Stimulated activated effector memory CD8-positive, alpha-beta T cell treated with anti-CD3 and anti-CD28 coated beads, Interleukin-12 subunit alpha, Interleukin-12 subunit beta, amount 100 ng/mL, for 72 hours (primary cell): ENCODE data around the gene TUT4.

Source experiments
- ATAC-seq: fragments of 150-1000 bp; cut with Tn5 transposase; 2 replicates; pipeline ENCODE4 v1.10.0; 2021
- DNase-seq, 2 donors: peaks; one replicate each; pipeline ENCODE4 v3.0.0; 2021 to 2022; ENCODE audit warnings: low spot score in 2 of 2
- H3K27ac Mint-ChIP-seq: one replicate; pipeline ENCODE4 v1.8.0; 2022; ENCODE audit warnings: mild to moderate bottlenecking, mixed read lengths
- H3K36me3 Mint-ChIP-seq: one replicate; pipeline ENCODE4 v1.8.0; 2022; ENCODE audit warnings: mild to moderate bottlenecking, mixed read lengths
- H3K4me1 Mint-ChIP-seq: one replicate; pipeline ENCODE4 v1.8.0; 2022; ENCODE audit warnings: mixed read lengths
- H3K4me3 Mint-ChIP-seq: one replicate; pipeline ENCODE4 v1.8.0; 2022; ENCODE audit warnings: mild to moderate bottlenecking, mixed read lengths
- H3K9me3 Mint-ChIP-seq: one replicate; pipeline ENCODE4 v1.8.0; 2022; ENCODE audit warnings: mixed read lengths

Gene TUT4

GRCh38 chr1:52427152-52427551, 125.7 kb downstream of the TUT4 start:
- H3K36me3 Mint-ChIP-seq, result peaks cover 72% of the 10 kb centered on the region

GRCh38 chr1:52426371-52426770, 126.5 kb downstream of the TUT4 start:
- Mint-ChIP-seq H3K27ac (peak overlapping the region; percentile 60), H3K9me3 (no peaks in the 10 kb centered on the region), H3K4me1 (peaks cover 23% of the 10 kb centered on the region), H3K36me3 (peaks cover 73% of the 10 kb centered on the region), H3K4me3 (no peak overlapping the region)
- DNase-seq, result no peak
- no peak for ATAC-seq

More at GRCh38 chr1:52427152-52427551, 125.7 kb downstream of the TUT4 start:
- DNase-seq (no peak), ATAC-seq (no peak)
- Mint-ChIP-seq H3K4me3 (no peak overlapping the region), H3K27ac (no peak overlapping the region), H3K9me3 (no peaks in the 10 kb centered on the region), H3K4me1 (peaks cover 23% of the 10 kb centered on the region)

GRCh38 chr1:52424813-52425212, 128.1 kb downstream of the TUT4 start:
- DNase-seq (no peak), ATAC-seq (no peak)
- Mint-ChIP-seq H3K4me1 (peaks cover 23% of the 10 kb centered on the region), H3K36me3 (peaks cover 72% of the 10 kb centered on the region), H3K9me3 (no peaks in the 10 kb centered on the region), H3K4me3 (no peak overlapping the region), H3K27ac (peak overlapping the region; percentile 87)

GRCh38 chr1:52424231-52424636, 128.7 kb downstream of the TUT4 start:
- H3K4me3 Mint-ChIP-seq, result peak overlapping the region; percentile 48
- peaks cover 72% of the 10 kb centered on the region for H3K36me3 Mint-ChIP-seq
- peak overlapping the region; percentile 87 for H3K27ac Mint-ChIP-seq
- no peak for DNase-seq
- no peaks in the 10 kb centered on the region for H3K9me3 Mint-ChIP-seq
- H3K4me1 Mint-ChIP-seq, result peaks cover 23% of the 10 kb centered on the region
- peak; percentile 93 for ATAC-seq

GRCh38 chr1:52423771-52424170, 129.1 kb downstream of the TUT4 start:
- Mint-ChIP-seq H3K27ac (peak overlapping the region; percentile 87), H3K36me3 (peaks cover 72% of the 10 kb centered on the region), H3K4me3 (peak overlapping the region; percentile 48), H3K4me1 (peaks cover 23% of the 10 kb centered on the region), H3K9me3 (no peaks in the 10 kb centered on the region)
- peak; percentile 96 for ATAC-seq
- peak; percentile 16 to 74 for DNase-seq

- Mint-ChIP-seq H3K4me1 (peaks cover 23% of the 10 kb centered on the region), H3K4me3 (no peak overlapping the region), H3K36me3 (peaks cover 72% of the 10 kb centered on the region), H3K27ac (no peak overlapping the region), H3K9me3 (no peaks in the 10 kb centered on the region)
- no peak for ATAC-seq
- no peak for DNase-seq
These were observed 129.8 kb downstream of the TUT4 start for GRCh38 chr1:52423055-52423454.

- no peak for ATAC-seq
- H3K9me3 Mint-ChIP-seq, result no peaks in the 10 kb centered on the region
- no peak overlapping the region for H3K27ac Mint-ChIP-seq
- no peak overlapping the region for H3K4me3 Mint-ChIP-seq
- peaks cover 91% of the 10 kb centered on the region for H3K36me3 Mint-ChIP-seq
- peaks cover 24% of the 10 kb centered on the region for H3K4me1 Mint-ChIP-seq
- DNase-seq, result no peak
These were observed 132.2 kb downstream of the TUT4 start for GRCh38 chr1:52420713-52421112.

GRCh38 chr1:52416811-52417210, 136.1 kb downstream of the TUT4 start:
- peaks cover 7% of the 10 kb centered on the region for H3K4me1 Mint-ChIP-seq
- peaks cover 99% of the 10 kb centered on the region for H3K36me3 Mint-ChIP-seq
- no peak overlapping the region for H3K27ac Mint-ChIP-seq
- DNase-seq (no peak), ATAC-seq (no peak)
- no peaks in the 10 kb centered on the region for H3K9me3 Mint-ChIP-seq
- no peak overlapping the region for H3K4me3 Mint-ChIP-seq

GRCh38 chr1:52414942-52415341, 137.9 kb downstream of the TUT4 start:
- peaks cover 100% of the 10 kb centered on the region for H3K36me3 Mint-ChIP-seq
- peak; percentile 36 for ATAC-seq
- no peak for DNase-seq
- no peaks in the 10 kb centered on the region for H3K9me3 Mint-ChIP-seq
- H3K4me3 Mint-ChIP-seq, result no peak overlapping the region
- H3K4me1 Mint-ChIP-seq, result peaks cover 7% of the 10 kb centered on the region
- H3K27ac Mint-ChIP-seq, result no peak overlapping the region

- Mint-ChIP-seq H3K36me3 (peaks cover 100% of the 10 kb centered on the region), H3K27ac (peak overlapping the region; percentile 78), H3K9me3 (no peaks in the 10 kb centered on the region), H3K4me1 (peaks cover 7% of the 10 kb centered on the region), H3K4me3 (no peak overlapping the region)
- no peak for ATAC-seq
- no peak for DNase-seq
These were observed 139.4 kb downstream of the TUT4 start for GRCh38 chr1:52413410-52413989.

GRCh38 chr1:52404975-52405338, 147.9 kb downstream of the TUT4 start:
- Mint-ChIP-seq H3K27ac (peak overlapping the region; percentile 98), H3K9me3 (no peaks in the 10 kb centered on the region), H3K4me3 (peak overlapping the region; percentile 99), H3K4me1 (peaks cover 38% of the 10 kb centered on the region), H3K36me3 (peaks cover 95% of the 10 kb centered on the region)
- DNase-seq (no peak), ATAC-seq (no peak)

GRCh38 chr1:52404116-52404974, 148.5 kb downstream of the TUT4 start, which contains the start of the genes ORC1 and PRPF38A:
ORC1 (minus strand) TSS chr1:52404423; CDS start chr1:52402223, 2,200 bp downstream.
PRPF38A (plus strand) TSS chr1:52404602; CDS start chr1:52404750, 148 bp downstream.
- DNase-seq (peak; percentile 91 to 98), ATAC-seq (peak; percentile 97)
- H3K4me1 Mint-ChIP-seq, result peaks cover 38% of the 10 kb centered on the region
- peak within 1 kb of the TSS; percentile 99 for H3K4me3 Mint-ChIP-seq
- peaks cover 95% of the 10 kb centered on the region for H3K36me3 Mint-ChIP-seq
- no peaks in the 10 kb centered on the region for H3K9me3 Mint-ChIP-seq
- peak within 1 kb of the TSS; percentile 98 for H3K27ac Mint-ChIP-seq

- DNase-seq (peak in 1 of 2 donors; percentile 25), ATAC-seq (peak; percentile 77)
- Mint-ChIP-seq H3K4me1 (peaks cover 38% of the 10 kb centered on the region), H3K36me3 (peaks cover 95% of the 10 kb centered on the region), H3K9me3 (no peaks in the 10 kb centered on the region), H3K4me3 (peak overlapping the region; percentile 99), H3K27ac (peak overlapping the region; percentile 98)
These were observed 149.3 kb downstream of the TUT4 start for GRCh38 chr1:52403566-52404115.

GRCh38 chr1:52402860-52403240, 150.0 kb downstream of the TUT4 start:
- peak overlapping the region; percentile 98 for H3K27ac Mint-ChIP-seq
- no peak for DNase-seq
- peaks cover 38% of the 10 kb centered on the region for H3K4me1 Mint-ChIP-seq
- peaks cover 95% of the 10 kb centered on the region for H3K36me3 Mint-ChIP-seq
- H3K9me3 Mint-ChIP-seq, result no peaks in the 10 kb centered on the region
- peak overlapping the region; percentile 99 for H3K4me3 Mint-ChIP-seq
- ATAC-seq, result no peak

- DNase-seq (no peak), ATAC-seq (no peak)
- no peaks in the 10 kb centered on the region for H3K9me3 Mint-ChIP-seq
- H3K4me3 Mint-ChIP-seq, result no peak overlapping the region
- no peak overlapping the region for H3K27ac Mint-ChIP-seq
- H3K36me3 Mint-ChIP-seq, result peaks cover 95% of the 10 kb centered on the region
- peaks cover 32% of the 10 kb centered on the region for H3K4me1 Mint-ChIP-seq
These were observed 152.8 kb downstream of the TUT4 start for GRCh38 chr1:52400131-52400530.
